ENCODE results near the gene DUSP16.

The DUSP16 gene

GRCh38 chr12:12539028-12539810, 23.4 kb downstream of the DUSP16 start:
- H2BK5ac ChIP-seq (ENCODE audit: low read depth, low read length, poor library complexity, severe bottlenecking) = no peak overlapping the region
- no peak overlapping the region for H3K18ac ChIP-seq (ENCODE audit: low read depth in 1 of 2, low read length in 2 of 2)
- H2BK120ac ChIP-seq (ENCODE audit: low read depth, low read length) = no peak overlapping the region
- no peaks in the 10 kb centered on the region for H3K36me3 ChIP-seq (ENCODE audit: control insufficient read depth in 1 of 2, insufficient read depth in 2 of 2, low read depth in 1 of 2, low read length in 2 of 2)
- no peak overlapping the region for H3K9ac ChIP-seq (ENCODE audit: low read length)
- no peak overlapping the region for H2BK12ac ChIP-seq (ENCODE audit: low read length in 2 of 2)
- H3K4ac ChIP-seq (ENCODE audit: low read depth in 1 of 2, low read length in 2 of 2) = no peak overlapping the region
- H4K91ac ChIP-seq (ENCODE audit: low read length) = no peak overlapping the region
- H2BK15ac ChIP-seq (ENCODE audit: low read depth, poor library complexity, severe bottlenecking) = no peak overlapping the region
- H2AK5ac ChIP-seq (ENCODE audit: low read length, severe bottlenecking) = no peak overlapping the region
- H2AFZ ChIP-seq (ENCODE audit: low read depth, low read length) = no peak overlapping the region
- H3K27me3 ChIP-seq (ENCODE audit: control insufficient read depth in 1 of 2, insufficient read depth in 1 of 2, low read length in 2 of 2) = no peaks in the 10 kb centered on the region
- H3K4me2 ChIP-seq (ENCODE audit: low read length, poor library complexity, severe bottlenecking) = no peak overlapping the region
- peaks cover 14% of the 10 kb centered on the region for H3K79me1 ChIP-seq (replicated peaks; ENCODE audit: low read length, poor library complexity, severe bottlenecking)
- no peak overlapping the region for H4K8ac ChIP-seq (ENCODE audit: low read length)
- no peak overlapping the region for H3K4me3 ChIP-seq (ENCODE audit: insufficient read depth in 1 of 2, low read depth in 1 of 2, low read length in 2 of 2)
- H3K27ac ChIP-seq (ENCODE audit: low read length, poor library complexity, severe bottlenecking) = no peak overlapping the region
- no peaks in the 10 kb centered on the region for H3K9me3 ChIP-seq (ENCODE audit: control insufficient read depth, low read length)
- H3K23ac ChIP-seq (ENCODE audit: low read length in 2 of 2) = no peak overlapping the region
- 98% methylated on average over 5 of the region's 7 CpGs for WGBS
- no peak overlapping the region for H3K14ac ChIP-seq (ENCODE audit: low read length in 2 of 2)
- no peak for DNase-seq
- H3K4me1 ChIP-seq (ENCODE audit: control insufficient read depth, insufficient read depth, low read depth, low read length) = peaks cover 2% of the 10 kb centered on the region

GRCh38 chr12:12538535-12538934, 24.1 kb downstream of the DUSP16 start:
- Histone ChIP-seq H2BK12ac (ENCODE audit: low read length in 2 of 2) (no peak overlapping the region), H4K8ac (ENCODE audit: low read length) (no peak overlapping the region), H2BK5ac (ENCODE audit: low read depth, low read length, poor library complexity, severe bottlenecking) (no peak overlapping the region), H3K4me1 (ENCODE audit: control insufficient read depth, insufficient read depth, low read depth, low read length) (peaks cover 4% of the 10 kb centered on the region), H3K27me3 (ENCODE audit: control insufficient read depth in 1 of 2, insufficient read depth in 1 of 2, low read length in 2 of 2) (no peaks in the 10 kb centered on the region), H3K27ac (ENCODE audit: low read length, poor library complexity, severe bottlenecking) (no peak overlapping the region), H3K14ac (ENCODE audit: low read length in 2 of 2) (no peak overlapping the region), H2AFZ (ENCODE audit: low read depth, low read length) (no peak overlapping the region), H3K4ac (ENCODE audit: low read depth in 1 of 2, low read length in 2 of 2) (no peak overlapping the region), H3K18ac (ENCODE audit: low read depth in 1 of 2, low read length in 2 of 2) (no peak overlapping the region), H2AK5ac (ENCODE audit: low read length, severe bottlenecking) (no peak overlapping the region), H2BK15ac (ENCODE audit: low read depth, poor library complexity, severe bottlenecking) (no peak overlapping the region), H3K23ac (ENCODE audit: low read length in 2 of 2) (no peak overlapping the region), H3K36me3 (ENCODE audit: control insufficient read depth in 1 of 2, insufficient read depth in 2 of 2, low read depth in 1 of 2, low read length in 2 of 2) (no peaks in the 10 kb centered on the region), H3K4me2 (ENCODE audit: low read length, poor library complexity, severe bottlenecking) (no peak overlapping the region), H3K4me3 (ENCODE audit: insufficient read depth in 1 of 2, low read depth in 1 of 2, low read length in 2 of 2) (no peak overlapping the region), H3K9ac (ENCODE audit: low read length) (no peak overlapping the region), H2BK120ac (ENCODE audit: low read depth, low read length) (no peak overlapping the region), H4K91ac (ENCODE audit: low read length) (no peak overlapping the region), H3K79me1 (replicated peaks; ENCODE audit: low read length, poor library complexity, severe bottlenecking) (peaks cover 14% of the 10 kb centered on the region), H3K9me3 (ENCODE audit: control insufficient read depth, low read length) (no peaks in the 10 kb centered on the region)
- no peak for DNase-seq
- WGBS = 100% methylated on average over 1 of the region's 3 CpGs

- Histone ChIP-seq H2BK15ac (ENCODE audit: low read depth, poor library complexity, severe bottlenecking) (no peak overlapping the region), H3K27ac (ENCODE audit: low read length, poor library complexity, severe bottlenecking) (no peak overlapping the region), H3K79me1 (replicated peaks; ENCODE audit: low read length, poor library complexity, severe bottlenecking) (peaks cover 15% of the 10 kb centered on the region), H2AK5ac (ENCODE audit: low read length, severe bottlenecking) (no peak overlapping the region), H2BK120ac (ENCODE audit: low read depth, low read length) (no peak overlapping the region), H3K23ac (ENCODE audit: low read length in 2 of 2) (no peak overlapping the region), H3K9me3 (ENCODE audit: control insufficient read depth, low read length) (no peaks in the 10 kb centered on the region), H3K4me2 (ENCODE audit: low read length, poor library complexity, severe bottlenecking) (no peak overlapping the region), H3K4ac (ENCODE audit: low read depth in 1 of 2, low read length in 2 of 2) (no peak overlapping the region), H3K9ac (ENCODE audit: low read length) (no peak overlapping the region), H3K27me3 (ENCODE audit: control insufficient read depth in 1 of 2, insufficient read depth in 1 of 2, low read length in 2 of 2) (no peaks in the 10 kb centered on the region), H3K4me1 (ENCODE audit: control insufficient read depth, insufficient read depth, low read depth, low read length) (peaks cover 7% of the 10 kb centered on the region), H4K91ac (ENCODE audit: low read length) (no peak overlapping the region), H2AFZ (ENCODE audit: low read depth, low read length) (no peak overlapping the region), H2BK12ac (ENCODE audit: low read length in 2 of 2) (no peak overlapping the region), H3K18ac (ENCODE audit: low read depth in 1 of 2, low read length in 2 of 2) (no peak overlapping the region), H2BK5ac (ENCODE audit: low read depth, low read length, poor library complexity, severe bottlenecking) (no peak overlapping the region), H4K8ac (ENCODE audit: low read length) (no peak overlapping the region), H3K14ac (ENCODE audit: low read length in 2 of 2) (no peak overlapping the region), H3K4me3 (ENCODE audit: insufficient read depth in 1 of 2, low read depth in 1 of 2, low read length in 2 of 2) (no peak overlapping the region), H3K36me3 (ENCODE audit: control insufficient read depth in 1 of 2, insufficient read depth in 2 of 2, low read depth in 1 of 2, low read length in 2 of 2) (no peaks in the 10 kb centered on the region)
- WGBS = 100% methylated on average over 1 of the region's 2 CpGs
- no peak for DNase-seq
Measured at GRCh38 chr12:12537421-12537820, 25.2 kb downstream of the DUSP16 start.

GRCh38 chr12:12534975-12535374, 27.7 kb downstream of the DUSP16 start:
- Histone ChIP-seq H3K9me3 (ENCODE audit: control insufficient read depth, low read length) (no peaks in the 10 kb centered on the region), H2BK12ac (ENCODE audit: low read length in 2 of 2) (no peak overlapping the region), H3K79me1 (replicated peaks; ENCODE audit: low read length, poor library complexity, severe bottlenecking) (peaks cover 3% of the 10 kb centered on the region), H3K27ac (ENCODE audit: low read length, poor library complexity, severe bottlenecking) (no peak overlapping the region), H3K18ac (ENCODE audit: low read depth in 1 of 2, low read length in 2 of 2) (no peak overlapping the region), H3K4ac (ENCODE audit: low read depth in 1 of 2, low read length in 2 of 2) (no peak overlapping the region), H3K4me3 (ENCODE audit: insufficient read depth in 1 of 2, low read depth in 1 of 2, low read length in 2 of 2) (no peak overlapping the region), H3K27me3 (ENCODE audit: control insufficient read depth in 1 of 2, insufficient read depth in 1 of 2, low read length in 2 of 2) (no peaks in the 10 kb centered on the region), H2AK5ac (ENCODE audit: low read length, severe bottlenecking) (no peak overlapping the region), H3K4me2 (ENCODE audit: low read length, poor library complexity, severe bottlenecking) (no peak overlapping the region), H3K9ac (ENCODE audit: low read length) (no peak overlapping the region), H3K36me3 (ENCODE audit: control insufficient read depth in 1 of 2, insufficient read depth in 2 of 2, low read depth in 1 of 2, low read length in 2 of 2) (no peaks in the 10 kb centered on the region), H3K4me1 (ENCODE audit: control insufficient read depth, insufficient read depth, low read depth, low read length) (peaks cover 7% of the 10 kb centered on the region), H4K8ac (ENCODE audit: low read length) (no peak overlapping the region), H3K14ac (ENCODE audit: low read length in 2 of 2) (no peak overlapping the region), H4K91ac (ENCODE audit: low read length) (no peak overlapping the region), H2BK120ac (ENCODE audit: low read depth, low read length) (no peak overlapping the region), H3K23ac (ENCODE audit: low read length in 2 of 2) (no peak overlapping the region), H2BK5ac (ENCODE audit: low read depth, low read length, poor library complexity, severe bottlenecking) (no peak overlapping the region), H2BK15ac (ENCODE audit: low read depth, poor library complexity, severe bottlenecking) (no peak overlapping the region), H2AFZ (ENCODE audit: low read depth, low read length) (no peak overlapping the region)
- WGBS = 98% methylated on average over 2 of the region's 4 CpGs
- DNase-seq = no peak

Data from mesenchymal stem cell (in vitro differentiated cells and primary cell).